Muscle of leg (tissue), 11 donors: ENCODE results near the gene NLE1. TPM values are rescaled to one million over a fixed set of nuclear protein-coding genes. Genes with fewer than 3 reads are reported as not detected.
"Not testable (repeated sequence)": the region's sequence is repeated elsewhere in the genome, so short reads cannot be mapped to it uniquely, and the experiment has no call there.

ENCODE experiments used
- DNase-seq: peaks from one replicate; pipeline ENCODE4 v3.0.0; 2013
- H3K27ac ChIP-seq: one replicate; pipeline ENCODE4 v1.5.1; 2013; ENCODE audit warnings: mild to moderate bottlenecking, low read length, control low read depth
- H3K27me3 ChIP-seq: one replicate; pipeline ENCODE4 v1.6.1; 2013; ENCODE audit warnings: low read length; ENCODE audit not compliant: control insufficient read depth, insufficient read depth
- H3K36me3 ChIP-seq: one replicate; pipeline ENCODE4 v1.6.1; 2013; ENCODE audit warnings: low read length; ENCODE audit not compliant: control insufficient read depth, insufficient read depth
- H3K4me1 ChIP-seq: one replicate; pipeline ENCODE4 v1.6.1; 2013; ENCODE audit warnings: low read length; ENCODE audit not compliant: control insufficient read depth, insufficient read depth
- H3K4me3 ChIP-seq: one replicate; pipeline ENCODE4 v1.5.1; 2013; ENCODE audit warnings: low read length, control low read depth
- H3K9me3 ChIP-seq: replicated peaks from 2 replicates; pipeline ENCODE4 v1.6.1; 2013; ENCODE audit warnings: low read depth, low read length; ENCODE audit not compliant: control insufficient read depth
- WGBS: methylation state at CpG from one replicate; pipeline ENCODE4 v1.1.5; 2013; ENCODE audit warnings: missing lambda C conversion rate; ENCODE audit not compliant: insufficient coverage; 5-methylcytosine and 5-hydroxymethylcytosine counted together
- polyA plus RNA-seq, 8 donors: library from polyadenylated mRNA; unstranded; fragments of 120-200 nt; gene quantifications; one replicate each; pipeline versions ENCODE4 v1.2.1 to v1.2.3, GENCODE V29; 2013; ENCODE audit warnings: inconsistent platforms in 1 of 8, low replicate concordance in 1 of 8; ENCODE audit not compliant: insufficient read length in 8 of 8, insufficient read depth in 1 of 8
- total RNA-seq: library from RNA; stranded (reverse); fragments of 120-200 nt; gene quantifications from one replicate; pipeline ENCODE4 v1.2.4, GENCODE V29; 2013

NLE1 gene
- total and polyA plus RNA-seq, 9 donors = 13.8 to 18.9 (median 16.6) TPM

GRCh38 chr17:35132099-35132498 lies 10.0 kb downstream of the NLE1 start:
- Histone ChIP-seq H3K4me1 (no peaks in the 10 kb centered on the region), H3K27ac (no peak overlapping the region), H3K9me3 (no peaks in the 10 kb centered on the region), H3K4me3 (no peak overlapping the region), H3K27me3 (no peaks in the 10 kb centered on the region), H3K36me3 (peaks cover 61% of the 10 kb centered on the region)
- WGBS = 95% methylated on average over 3 of the region's 10 CpGs
- DNase-seq = no peak

GRCh38 chr17:35130392-35130791 lies 11.7 kb downstream of the NLE1 start:
- no CpG with 5 or more reads among the region's 3 CpGs for WGBS
- Histone ChIP-seq H3K27me3 (no peaks in the 10 kb centered on the region), H3K4me1 (no peaks in the 10 kb centered on the region), H3K4me3 (no peak overlapping the region), H3K9me3 (no peaks in the 10 kb centered on the region), H3K36me3 (peaks cover 47% of the 10 kb centered on the region), H3K27ac (no peak overlapping the region)
- no peak for DNase-seq

- H3K9me3 ChIP-seq = no peaks in the 10 kb centered on the region
- no peak overlapping the region for H3K4me3 ChIP-seq
- no peaks in the 10 kb centered on the region for H3K4me1 ChIP-seq
- peaks cover 43% of the 10 kb centered on the region for H3K36me3 ChIP-seq
- H3K27me3 ChIP-seq = no peaks in the 10 kb centered on the region
- H3K27ac ChIP-seq = no peak overlapping the region
- no peak for DNase-seq
- WGBS = 77% methylated on average over 2 of the region's 5 CpGs
Measured at GRCh38 chr17:35129973-35130351, 12.1 kb downstream of the NLE1 start.

GRCh38 chr17:35129154-35129972 lies 12.7 kb downstream of the NLE1 start:
- no peak for DNase-seq
- peaks cover 37% of the 10 kb centered on the region for H3K36me3 ChIP-seq
- no peaks in the 10 kb centered on the region for H3K9me3 ChIP-seq
- WGBS = 91% methylated on average over 5 of the region's 11 CpGs
- no peaks in the 10 kb centered on the region for H3K4me1 ChIP-seq
- H3K4me3 ChIP-seq = no peak overlapping the region
- no peak overlapping the region for H3K27ac ChIP-seq
- no peaks in the 10 kb centered on the region for H3K27me3 ChIP-seq

GRCh38 chr17:35127751-35128514 lies 14.2 kb downstream of the NLE1 start:
- Histone ChIP-seq H3K27me3 (no peaks in the 10 kb centered on the region), H3K27ac (no peak overlapping the region), H3K4me3 (no peak overlapping the region), H3K4me1 (no peaks in the 10 kb centered on the region), H3K36me3 (peaks cover 22% of the 10 kb centered on the region), H3K9me3 (no peaks in the 10 kb centered on the region)
- peak; percentile 62 for DNase-seq
- WGBS = 55% methylated on average over 4 of the region's 11 CpGs

DNA sequence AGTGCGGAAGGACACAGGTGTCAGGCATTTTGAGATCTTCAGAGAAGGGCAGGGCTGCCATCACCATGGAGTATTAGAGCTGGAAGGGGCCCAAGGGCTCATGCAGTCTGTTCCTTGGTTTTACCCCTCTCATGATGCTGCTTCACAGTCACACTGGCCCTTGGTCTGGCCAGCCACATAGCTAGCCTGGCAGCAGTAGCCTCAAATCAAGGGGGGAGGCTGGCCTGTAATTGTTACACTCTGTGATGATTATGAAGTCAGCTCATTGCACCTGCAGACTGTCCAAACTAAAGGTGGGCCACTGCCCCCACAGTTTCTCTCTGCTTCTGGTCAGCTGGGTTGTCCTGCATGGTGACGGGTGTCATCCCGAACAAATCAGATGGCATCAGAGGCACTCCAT lies 20.8 kb downstream of the NLE1 start, which contains the start of gene FNDC8:
FNDC8 (plus strand) TSS at position 301 of the 400 bp plus-strand sequence; CDS start at position 380, 79 bp downstream.
- peaks cover 3% of the 10 kb centered on the region for H3K27me3 ChIP-seq
- no peak within 1 kb of the TSS for H3K27ac ChIP-seq
- no peak for DNase-seq
- no peaks in the 10 kb centered on the region for H3K36me3 ChIP-seq
- H3K9me3 ChIP-seq = no peaks in the 10 kb centered on the region
- 100% methylated on average over 1 of the region's 3 CpGs for WGBS
- peaks cover 14% of the 10 kb centered on the region for H3K4me1 ChIP-seq
- no peak within 1 kb of the TSS for H3K4me3 ChIP-seq

DNA sequence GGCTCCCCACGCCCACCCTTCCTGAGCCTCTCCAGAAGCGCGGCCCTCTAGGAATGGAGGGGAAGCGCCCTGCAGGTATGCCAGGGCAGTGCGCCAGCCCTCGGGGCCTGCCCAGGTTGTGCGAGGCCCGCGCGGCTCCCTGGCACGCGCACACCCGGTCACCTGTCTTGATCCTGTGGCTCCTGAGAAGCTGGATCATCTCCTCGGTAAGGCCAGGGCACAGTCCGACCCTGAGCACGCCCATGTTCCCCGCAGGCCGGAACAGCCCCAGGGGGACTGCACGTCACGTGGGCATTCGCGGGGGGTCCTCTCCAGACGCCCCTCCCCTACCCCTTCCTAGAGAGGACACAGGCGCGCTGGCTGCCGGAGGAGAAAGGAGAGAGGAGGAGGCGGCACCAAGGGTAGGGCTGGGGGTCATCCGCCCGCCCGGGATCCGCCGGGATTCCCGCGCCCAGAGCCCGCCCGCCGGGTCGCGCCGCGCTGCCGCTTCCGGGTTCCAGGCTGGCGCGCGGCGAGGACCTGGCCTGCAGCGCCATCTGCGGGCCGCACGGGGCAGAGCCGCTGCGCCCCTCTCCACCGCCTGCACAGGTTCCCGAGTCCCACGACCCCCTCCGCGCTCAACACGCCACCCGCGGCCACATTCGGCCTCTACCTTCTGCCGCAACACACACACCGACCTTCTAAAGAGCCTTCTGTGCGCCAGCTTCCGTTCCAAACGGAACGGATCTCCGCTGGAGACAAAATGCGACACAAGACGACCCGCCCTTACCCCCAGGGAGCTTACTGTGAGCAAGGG lies 22.5 kb downstream of the NLE1 start, which contains the start of gene RAD51D:
RAD51D (minus strand) TSS at position 491 of the 796 bp plus-strand sequence; CDS start at position 244, 247 bp downstream.
- Histone ChIP-seq H3K27me3 (peaks cover 3% of the 10 kb centered on the region), H3K4me3 (peak within 1 kb of the TSS; percentile 87), H3K27ac (peak within 1 kb of the TSS; percentile 3), H3K36me3 (no peaks in the 10 kb centered on the region), H3K9me3 (no peaks in the 10 kb centered on the region), H3K4me1 (peaks cover 14% of the 10 kb centered on the region)
- DNase-seq = peak; percentile 76
- whole genome bisulfite sequencing = under 1% methylated on average over 58 of the region's 72 CpGs

GRCh38 chr17:35117984-35118383 lies 24.1 kb downstream of the NLE1 start:
- Histone ChIP-seq H3K4me1 (peaks cover 14% of the 10 kb centered on the region), H3K27ac (no peak overlapping the region), H3K9me3 (no peaks in the 10 kb centered on the region), H3K27me3 (peaks cover 3% of the 10 kb centered on the region), H3K36me3 (peaks cover 2% of the 10 kb centered on the region), H3K4me3 (no peak overlapping the region)
- DNase-seq = no peak

- DNase-seq = no peak
- 77% methylated on average over 12 of the region's 12 CpGs for WGBS
Measured at GRCh38 chr17:35116845-35117244, 25.3 kb downstream of the NLE1 start.

GRCh38 chr17:35110791-35111190 lies 31.3 kb downstream of the NLE1 start:
- not testable (repeated sequence) for H3K4me1 ChIP-seq, H3K27me3 ChIP-seq, H3K4me3 ChIP-seq, H3K9me3 ChIP-seq, H3K27ac ChIP-seq, DNase-seq
- 93% methylated on average over 17 of the region's 17 CpGs for WGBS
- H3K36me3 ChIP-seq = peaks cover 10% of the 10 kb centered on the region

More at GRCh38 chr17:35116845-35117244, 25.3 kb downstream of the NLE1 start:
- Histone ChIP-seq H3K36me3 (peaks cover 2% of the 10 kb centered on the region), H3K27me3 (no peaks in the 10 kb centered on the region), H3K4me3 (no peak overlapping the region), H3K9me3 (no peaks in the 10 kb centered on the region), H3K27ac (no peak overlapping the region), H3K4me1 (peaks cover 14% of the 10 kb centered on the region)
